Eye (tissue), 1 donor: ENCODE measurements around the gene RIMBP2.
"Not testable (repeated sequence)": the region's sequence is repeated elsewhere in the genome, so short reads cannot be mapped to it uniquely, and the experiment has no call there.

Experiments
- DNase-seq: peaks from one replicate; pipeline ENCODE4 v3.0.0-alpha.2; 2015

The RIMBP2 gene, protein sequence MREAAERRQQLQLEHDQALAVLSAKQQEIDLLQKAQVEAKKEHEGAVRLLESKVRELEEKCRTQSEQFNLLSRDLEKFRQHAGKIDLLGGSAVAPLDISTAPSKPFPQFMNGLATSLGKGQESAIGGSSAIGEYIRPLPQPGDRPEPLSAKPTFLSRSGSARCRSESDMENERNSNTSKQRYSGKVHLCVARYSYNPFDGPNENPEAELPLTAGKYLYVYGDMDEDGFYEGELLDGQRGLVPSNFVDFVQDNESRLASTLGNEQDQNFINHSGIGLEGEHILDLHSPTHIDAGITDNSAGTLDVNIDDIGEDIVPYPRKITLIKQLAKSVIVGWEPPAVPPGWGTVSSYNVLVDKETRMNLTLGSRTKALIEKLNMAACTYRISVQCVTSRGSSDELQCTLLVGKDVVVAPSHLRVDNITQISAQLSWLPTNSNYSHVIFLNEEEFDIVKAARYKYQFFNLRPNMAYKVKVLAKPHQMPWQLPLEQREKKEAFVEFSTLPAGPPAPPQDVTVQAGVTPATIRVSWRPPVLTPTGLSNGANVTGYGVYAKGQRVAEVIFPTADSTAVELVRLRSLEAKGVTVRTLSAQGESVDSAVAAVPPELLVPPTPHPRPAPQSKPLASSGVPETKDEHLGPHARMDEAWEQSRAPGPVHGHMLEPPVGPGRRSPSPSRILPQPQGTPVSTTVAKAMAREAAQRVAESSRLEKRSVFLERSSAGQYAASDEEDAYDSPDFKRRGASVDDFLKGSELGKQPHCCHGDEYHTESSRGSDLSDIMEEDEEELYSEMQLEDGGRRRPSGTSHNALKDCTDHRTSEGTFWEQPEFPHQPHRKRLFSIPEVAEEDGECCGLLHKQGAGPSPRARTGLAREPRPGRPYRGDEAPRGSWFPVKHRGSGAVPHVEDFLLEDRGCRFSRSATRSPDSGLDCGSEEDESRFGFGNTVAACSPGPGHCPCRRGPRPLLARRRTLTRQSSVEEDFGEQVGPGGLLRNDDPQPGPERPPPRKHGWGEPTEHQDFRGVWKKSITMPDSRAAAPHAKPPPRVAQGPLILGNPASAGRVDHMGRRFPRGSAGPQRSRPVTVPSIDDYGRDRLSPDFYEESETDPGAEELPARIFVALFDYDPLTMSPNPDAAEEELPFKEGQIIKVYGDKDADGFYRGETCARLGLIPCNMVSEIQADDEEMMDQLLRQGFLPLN (N-terminal part only)

DNA sequence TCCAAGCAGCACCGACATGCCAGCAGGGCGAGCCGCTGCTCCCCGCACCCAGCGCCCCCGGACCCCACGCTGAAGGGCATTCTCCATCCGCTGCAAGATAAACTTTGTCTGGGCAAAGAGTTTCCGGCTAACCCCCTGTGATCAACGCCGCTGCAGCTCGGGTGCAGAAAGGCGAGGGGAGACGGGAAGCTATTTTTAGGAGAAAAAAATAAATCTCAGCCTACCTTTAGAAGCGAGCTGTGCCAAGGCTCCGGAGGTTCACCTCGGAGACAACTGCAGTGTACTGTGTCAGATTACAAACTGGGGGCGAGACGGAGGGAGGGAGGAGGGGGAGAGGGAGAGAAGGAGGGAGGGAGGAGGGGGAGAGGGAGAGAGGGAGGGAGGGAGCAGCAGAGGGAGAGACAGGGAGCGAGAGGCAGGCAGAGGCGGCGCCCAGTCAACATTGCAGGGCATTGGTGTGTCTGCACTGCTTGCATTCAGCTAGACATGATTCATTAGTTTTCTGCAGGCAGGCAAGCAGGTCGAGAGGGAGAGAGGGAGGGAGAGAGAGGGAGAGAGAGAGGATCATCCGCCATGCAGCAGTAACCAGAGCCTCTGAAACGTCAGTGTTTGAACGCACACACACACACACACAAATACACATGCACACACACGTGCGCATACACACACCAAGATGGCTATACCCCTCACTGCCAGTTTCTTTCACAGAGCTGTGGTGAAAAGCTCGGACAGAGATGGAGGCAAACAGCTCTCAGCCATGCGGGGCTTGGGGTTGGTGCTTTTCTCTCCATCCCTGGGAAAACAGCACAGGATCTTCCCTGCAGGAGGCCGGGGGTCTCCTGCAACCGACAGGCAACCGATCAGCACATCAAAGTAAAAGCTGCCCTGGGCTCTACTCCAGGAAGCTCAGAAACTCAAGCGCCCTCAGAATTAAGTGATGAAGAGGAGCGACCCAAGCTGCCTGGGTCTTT is at the start of gene RIMBP2:
RIMBP2 (minus strand) TSS at position 302 of the 971 bp plus-strand sequence. CDS start 237,286 bp downstream, outside the sequence.
- DNase-seq: peak; percentile 92

DNA sequence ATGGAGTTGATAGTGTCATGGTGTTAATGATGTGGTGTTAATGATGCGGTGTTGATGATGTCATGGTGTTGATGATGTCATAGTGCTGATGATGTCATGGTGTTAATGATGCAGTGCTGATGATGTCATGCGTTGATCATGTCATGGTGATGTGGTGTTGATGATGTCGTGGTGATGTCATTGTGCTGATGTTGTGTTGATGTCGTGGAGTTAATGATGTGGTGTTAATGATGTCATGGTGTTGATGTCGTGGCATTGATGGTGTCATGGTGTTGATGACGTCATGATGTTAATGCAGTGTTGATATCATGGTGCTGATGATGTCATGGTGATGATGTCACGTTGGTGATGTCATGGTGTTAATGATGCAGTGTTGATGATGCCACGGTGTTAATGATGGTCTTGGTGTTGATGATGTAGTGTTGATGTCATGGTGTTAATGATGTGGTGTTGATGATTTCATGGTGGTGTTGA is 49.1 kb upstream of the RIMBP2 start:
- DNase-seq: no peak

DNA sequence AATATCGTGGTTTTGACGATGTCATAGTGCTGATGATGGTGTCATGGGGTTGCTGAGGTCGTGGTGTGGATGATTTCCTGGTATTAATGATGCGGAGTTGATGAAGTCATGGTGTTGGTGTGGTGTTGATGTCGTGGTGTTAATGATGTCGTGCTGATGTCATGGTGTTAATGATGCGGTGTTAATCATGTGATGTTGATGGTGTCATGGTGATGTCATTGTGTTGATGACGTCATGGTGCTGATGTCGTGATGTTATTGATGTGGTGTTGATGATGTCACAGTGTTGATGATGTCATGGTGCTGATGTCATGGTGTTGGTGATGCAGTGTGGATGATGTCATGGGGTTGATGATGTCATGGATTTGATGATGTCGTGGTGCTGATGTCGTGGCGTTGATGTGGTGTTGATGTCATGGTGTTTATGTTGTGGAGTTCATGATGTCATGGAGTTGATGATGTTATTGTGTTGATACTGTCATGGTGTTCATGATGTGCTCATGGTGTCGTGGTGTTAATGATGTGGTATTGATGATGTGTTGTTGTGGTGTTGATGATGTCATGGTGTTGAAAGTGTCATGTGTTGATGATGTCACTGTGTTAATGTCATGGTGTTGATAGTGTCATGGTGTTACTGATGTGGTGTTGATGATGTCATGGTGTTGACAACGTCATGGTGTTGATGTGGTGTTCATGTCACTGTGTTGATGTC is 48.5 kb upstream of the RIMBP2 start:
- peak; percentile 91 for DNase-seq

DNA sequence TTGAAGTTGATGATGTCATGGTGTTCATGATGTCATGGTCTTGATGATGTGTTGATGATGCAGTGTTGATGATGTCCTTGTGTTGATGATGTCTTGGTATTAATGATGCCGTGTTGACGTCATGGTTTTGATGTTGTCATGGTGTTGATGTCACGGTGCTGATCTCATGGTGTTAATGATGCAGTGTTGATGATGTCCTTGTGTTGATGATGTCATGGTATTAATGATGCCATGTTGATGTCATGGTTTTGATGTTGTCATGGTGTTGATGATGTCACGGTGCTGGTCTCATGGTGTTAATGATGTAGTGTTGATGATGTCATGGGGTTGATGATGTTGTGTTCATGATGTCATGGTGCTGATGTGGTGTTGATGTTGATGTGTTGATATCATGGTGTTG is 48.0 kb upstream of the RIMBP2 start:
- peak; percentile 83 for DNase-seq

DNA sequence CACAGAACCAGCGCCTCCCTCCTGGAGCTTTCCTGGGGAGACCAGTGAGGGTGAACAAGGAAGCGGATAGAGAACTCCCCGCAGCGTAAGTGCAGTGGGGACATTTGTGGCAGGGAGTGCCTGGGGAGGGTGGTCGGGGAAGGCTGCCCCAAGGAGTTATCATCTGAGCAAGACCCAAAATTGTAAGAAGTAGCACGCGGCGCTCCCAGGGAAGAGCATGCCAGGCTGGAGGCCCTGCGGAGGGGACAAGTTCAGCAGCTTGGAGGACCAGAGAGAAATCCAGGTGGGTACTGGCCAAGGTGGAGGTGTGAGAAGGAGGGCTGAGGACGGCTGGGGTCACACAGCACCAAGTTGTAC is 46.2 kb upstream of the RIMBP2 start:
- no peak for DNase-seq

DNA sequence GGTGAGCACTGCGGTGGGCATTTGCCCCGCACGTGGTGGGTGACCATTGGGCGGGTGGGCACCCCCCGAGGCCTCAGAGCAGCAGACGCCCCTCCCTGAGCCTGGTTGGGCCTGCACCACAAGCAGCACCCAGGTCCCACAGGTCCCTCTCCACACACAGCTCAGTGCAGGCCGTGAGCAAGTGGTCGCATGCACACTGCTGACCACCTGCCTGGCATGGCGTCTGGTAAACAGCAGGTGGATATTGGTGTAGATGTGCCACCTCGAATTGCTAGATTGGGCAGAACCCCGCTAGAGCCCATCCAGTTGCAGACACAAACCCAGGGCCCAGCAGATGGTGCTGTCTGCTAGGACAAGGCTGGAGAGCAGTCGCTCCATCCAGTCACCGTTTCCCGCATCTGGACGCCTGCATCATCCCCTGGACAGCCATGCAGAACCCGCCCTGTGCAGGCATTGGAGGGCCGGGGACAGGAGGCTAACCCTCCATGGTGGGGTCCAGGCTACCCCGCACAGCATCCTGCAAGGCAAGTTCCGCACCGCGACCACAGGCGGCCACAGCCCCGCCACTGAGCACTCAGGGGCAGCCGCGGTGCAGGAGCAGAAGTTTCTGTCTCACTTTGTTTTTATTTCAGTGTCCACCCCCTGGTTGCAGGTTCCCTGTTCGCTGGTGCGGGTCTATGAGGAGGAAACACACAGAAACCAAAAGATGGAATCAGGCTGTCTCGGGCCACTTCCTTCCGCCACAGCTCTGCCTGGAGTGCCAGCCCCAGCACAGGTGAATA is 45.6 kb upstream of the RIMBP2 start:
- peak; percentile 82 for DNase-seq

DNA sequence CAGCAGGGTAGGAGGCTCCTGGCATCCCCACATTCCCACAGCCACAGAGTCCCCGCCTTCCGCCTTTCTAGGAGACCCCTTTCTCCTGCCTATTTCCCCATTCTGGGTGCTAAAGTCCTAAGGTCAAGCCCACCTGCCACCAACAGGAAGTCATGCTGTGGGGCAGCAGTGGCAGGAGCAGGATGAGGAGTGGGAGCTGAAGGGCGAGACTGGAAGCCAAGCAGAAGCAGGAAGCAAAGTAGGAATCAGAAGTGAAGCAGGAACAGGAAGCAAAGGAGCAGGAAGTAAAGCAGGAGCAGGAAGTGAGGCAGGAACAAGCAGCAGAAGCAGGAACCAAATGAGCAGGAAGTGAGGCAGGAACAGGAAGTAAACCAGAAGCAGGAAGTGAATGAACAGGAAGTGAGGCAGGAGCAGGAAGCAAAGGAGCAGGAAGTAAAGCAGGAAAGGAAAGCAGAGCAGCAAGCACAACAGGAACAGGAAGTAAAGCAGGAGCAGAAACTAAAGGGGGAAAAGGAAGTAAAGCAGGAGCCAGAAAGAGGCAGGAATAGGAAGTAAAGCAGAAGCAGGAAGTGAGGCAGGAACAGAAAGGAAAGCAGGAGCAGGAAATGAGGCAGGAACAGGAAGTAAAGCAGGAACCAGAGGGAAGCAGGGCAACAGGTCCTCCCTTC is 38.3 kb upstream of the RIMBP2 start:
- DNase-seq: no peak

DNA sequence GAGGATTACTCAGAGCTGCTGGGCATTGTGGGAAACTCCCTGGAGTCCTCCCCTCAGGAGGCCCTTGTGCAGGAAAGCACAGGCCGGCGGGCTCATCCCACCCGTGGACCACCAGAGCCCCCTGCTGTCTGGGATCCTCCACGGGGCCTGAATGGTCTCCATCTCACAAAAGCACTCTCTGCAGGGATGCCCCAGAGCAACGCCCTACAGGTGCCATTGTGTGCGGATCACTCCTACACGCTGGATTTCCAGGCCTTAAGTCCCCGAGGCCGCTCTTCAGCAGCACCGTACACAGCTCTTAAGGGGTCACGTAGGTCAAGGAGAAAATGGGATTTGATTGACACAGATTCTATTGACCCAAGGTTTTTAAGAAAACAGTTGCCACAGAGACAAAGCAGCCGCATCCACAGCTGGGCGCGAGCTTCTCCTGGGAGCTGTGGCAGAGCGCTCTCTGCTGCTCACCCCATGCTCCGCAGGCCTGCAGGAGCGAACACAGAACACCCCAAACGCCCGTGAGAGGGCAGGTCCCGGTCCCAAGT is 36.7 kb upstream of the RIMBP2 start:
- DNase-seq: peak; percentile 86

DNA sequence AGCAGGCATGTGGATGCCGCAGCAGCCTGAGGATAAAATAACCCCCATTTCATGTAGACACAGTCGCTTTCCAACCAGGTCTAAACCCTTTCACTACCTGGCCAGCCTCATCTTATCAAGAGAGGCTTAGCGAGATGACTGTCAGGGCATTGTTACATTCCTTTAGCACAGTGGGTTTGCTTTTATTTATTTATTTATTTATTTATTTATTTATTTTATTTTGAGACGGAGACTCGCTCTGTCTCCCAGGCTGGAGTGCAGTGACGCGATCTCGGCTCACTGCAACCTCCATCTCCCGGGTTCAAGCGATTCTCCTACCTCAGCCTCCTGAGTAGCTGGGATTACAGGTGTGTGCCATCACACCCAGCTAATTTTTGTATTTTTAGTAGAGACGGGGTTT is 35.9 kb upstream of the RIMBP2 start:
- DNase-seq: not testable (repeated sequence)

DNA sequence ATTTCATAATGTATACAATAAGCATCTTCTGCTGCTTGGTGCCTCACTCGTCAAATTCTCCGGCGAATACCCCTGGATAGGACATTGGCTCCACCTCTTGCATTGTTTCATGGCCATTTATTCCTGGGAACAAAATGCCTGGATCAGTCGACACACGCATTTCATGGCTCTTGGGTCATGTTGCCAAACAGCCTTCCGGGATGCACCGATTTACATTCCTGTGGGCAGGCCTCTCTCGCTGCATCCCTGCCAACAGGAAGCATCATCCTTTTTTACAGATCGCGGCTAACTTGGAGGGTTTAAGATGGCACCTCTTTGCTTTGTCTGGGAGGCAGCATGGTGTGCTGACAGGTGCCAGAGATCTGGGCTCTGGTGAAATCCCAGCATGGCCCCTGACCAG is 32.7 kb upstream of the RIMBP2 start:
- no peak for DNase-seq

DNA sequence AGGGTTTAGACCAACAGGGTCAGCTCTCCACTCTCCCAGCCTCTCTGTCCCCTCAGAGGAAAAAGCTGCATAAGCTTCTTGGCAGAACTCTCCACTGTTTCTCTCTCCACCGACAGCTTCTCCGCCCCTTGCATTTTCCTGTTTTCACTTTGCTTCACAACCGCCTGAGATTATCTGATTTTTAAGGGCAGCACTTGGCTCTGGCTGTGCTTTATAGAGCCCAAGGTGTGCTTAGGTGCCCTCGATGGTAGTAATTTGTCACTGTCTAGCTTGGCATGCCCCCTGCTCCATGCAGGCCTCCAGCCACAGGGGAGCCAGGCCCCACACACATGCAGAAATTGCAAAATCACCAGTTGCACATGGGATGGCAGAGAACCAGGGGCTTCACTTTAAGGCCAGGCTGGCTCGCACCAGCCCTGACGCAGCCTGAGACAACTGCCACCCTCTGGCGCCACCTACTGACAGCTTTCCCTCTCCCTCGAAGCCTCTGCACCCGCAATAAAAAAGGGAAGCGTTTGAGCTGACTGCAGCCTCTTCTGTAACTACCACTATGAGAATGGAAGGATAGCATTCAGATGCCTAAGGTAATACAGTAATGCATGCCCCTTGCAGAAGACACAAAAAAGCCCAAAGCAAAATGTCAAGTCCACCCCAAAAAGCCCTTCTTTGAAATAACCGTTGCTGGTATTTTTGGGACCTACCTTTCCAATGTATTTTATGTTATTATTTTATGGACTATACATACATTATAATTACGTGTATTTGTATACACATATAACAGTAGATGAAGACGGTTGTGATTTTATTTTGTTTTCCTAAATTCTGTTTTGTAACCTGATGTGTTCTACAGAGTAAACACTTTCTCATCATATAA is 32.0 kb upstream of the RIMBP2 start:
- peak; percentile 95 for DNase-seq

DNA sequence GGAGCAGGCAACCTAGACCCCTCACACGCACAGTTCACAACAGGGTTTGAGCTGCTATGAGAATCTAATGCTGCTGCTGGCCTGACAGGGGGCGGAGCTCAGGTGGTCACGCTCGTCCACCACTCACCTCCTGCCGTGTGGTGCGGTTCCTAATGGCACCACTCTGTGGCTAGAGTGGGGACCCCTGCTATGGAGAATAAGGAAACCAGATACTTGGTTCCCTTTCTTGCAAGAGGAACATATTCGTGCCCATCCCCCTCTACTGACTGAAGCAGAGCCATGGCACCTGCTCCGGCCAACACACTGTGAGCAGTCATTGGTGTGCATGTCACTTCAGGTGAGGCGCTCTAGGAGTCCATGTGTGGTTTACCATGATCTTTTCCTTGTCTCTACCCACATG is 30.4 kb upstream of the RIMBP2 start:
- DNase-seq: no peak

DNA sequence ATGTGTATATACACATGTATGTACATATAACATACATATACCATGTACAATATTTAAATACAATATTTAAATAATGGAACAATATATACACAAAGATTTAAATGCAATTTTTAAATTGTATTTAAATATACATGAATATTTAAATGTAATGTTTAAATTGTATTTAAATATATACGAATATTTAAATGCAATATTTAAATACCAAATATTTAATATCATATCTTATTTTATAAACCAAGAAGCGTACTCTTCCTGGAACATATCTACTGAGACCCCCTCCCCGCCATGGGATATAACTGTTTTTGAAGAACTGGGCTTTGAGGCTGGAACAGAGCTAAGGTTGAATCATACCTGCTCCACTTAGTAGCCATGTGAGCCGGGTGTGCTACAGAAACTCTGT is 29.8 kb upstream of the RIMBP2 start:
- DNase-seq: no peak

DNA sequence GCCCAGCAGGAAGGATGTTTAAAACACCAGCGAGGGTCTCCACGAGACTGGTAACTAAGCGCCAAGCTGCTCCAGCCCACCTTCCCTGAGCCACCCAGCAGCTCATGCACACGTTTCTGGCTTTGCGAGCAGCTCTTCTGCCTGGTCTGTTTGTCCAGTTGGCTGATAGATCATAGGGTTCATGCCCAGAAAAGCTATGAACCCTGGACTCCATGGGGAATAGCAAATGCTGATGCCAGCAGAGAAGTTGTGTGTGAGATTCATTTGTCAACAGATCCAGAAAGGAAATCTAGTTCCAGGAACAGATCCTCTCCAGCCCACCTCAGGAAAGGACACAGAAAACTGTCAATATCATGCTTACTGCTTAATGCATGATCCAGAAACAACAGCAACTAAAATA is 28.2 kb upstream of the RIMBP2 start:
- DNase-seq: no peak

DNA sequence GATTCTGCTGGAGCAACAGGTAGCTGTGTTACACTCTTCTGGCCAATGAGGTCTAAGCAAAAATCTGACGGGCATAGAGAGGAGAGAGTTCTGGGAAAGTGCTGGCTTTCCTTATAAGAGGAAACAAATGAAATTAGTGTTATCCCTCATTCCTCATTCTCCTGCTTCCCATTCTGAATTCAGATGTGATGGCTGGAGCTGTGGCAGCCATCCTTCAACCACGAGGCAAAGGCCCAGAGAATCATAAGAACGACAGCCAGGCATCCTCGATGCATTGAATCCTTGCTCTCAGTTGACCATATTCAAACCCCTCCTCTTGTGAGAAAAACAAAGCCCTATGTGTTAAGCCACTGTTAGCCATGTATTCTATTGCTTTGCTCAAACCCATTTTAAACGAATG is 27.5 kb upstream of the RIMBP2 start:
- no peak for DNase-seq

DNA sequence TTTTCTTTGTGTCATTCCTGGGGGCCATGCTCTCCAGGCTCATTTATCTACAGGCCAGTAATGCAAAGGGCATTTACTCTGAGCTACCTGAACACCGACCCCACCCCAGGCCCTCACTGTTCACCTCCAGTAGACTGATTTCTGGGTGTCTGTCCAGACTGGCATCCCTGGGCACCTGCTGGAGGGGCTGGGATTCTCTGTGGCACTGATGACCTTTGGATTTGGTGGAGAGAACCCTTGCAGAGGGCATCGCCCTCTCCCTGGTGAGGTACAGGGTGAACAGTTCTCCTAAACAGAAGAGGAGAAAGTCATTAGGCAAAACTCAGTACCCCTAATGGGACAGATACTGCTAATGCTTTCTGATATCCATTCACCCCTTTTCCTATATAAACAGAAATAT is 27.1 kb upstream of the RIMBP2 start:
- DNase-seq: no peak

DNA sequence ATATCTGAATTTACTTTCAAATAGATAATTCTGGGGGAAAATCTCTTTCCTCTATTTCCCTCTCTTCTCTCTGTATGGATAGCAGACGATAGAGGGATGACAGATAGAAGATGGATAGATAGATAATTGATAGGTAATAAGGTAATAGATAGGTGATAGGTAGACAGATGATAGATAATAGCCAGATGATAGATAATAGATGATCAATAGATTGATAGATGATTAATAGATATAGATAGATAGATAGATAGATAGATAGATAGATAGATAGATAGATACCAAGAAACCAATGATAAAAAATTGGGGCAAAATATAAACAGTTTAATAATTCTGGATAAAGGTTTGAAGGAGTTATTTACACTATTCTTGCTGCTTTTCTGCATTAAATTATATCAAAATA is 26.6 kb upstream of the RIMBP2 start:
- no peak for DNase-seq

DNA sequence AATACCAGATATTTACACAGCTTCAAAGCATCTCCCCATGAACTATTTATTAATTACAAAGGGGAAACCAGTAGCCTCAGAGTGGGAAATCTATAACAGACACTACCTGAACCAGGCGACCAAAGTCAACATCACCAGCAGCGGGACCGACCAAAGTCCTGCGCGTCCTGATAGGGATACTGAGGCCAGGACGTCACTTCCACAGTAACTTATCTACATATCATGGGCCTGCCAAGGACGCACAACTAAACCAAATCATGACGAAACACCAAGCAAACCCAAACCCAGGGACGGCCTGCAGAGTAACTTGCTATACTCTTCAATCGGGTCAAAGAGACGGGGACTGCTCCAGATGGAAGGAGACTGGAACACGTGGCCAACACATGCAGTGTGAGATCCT is 26.0 kb upstream of the RIMBP2 start:
- no peak for DNase-seq

DNA sequence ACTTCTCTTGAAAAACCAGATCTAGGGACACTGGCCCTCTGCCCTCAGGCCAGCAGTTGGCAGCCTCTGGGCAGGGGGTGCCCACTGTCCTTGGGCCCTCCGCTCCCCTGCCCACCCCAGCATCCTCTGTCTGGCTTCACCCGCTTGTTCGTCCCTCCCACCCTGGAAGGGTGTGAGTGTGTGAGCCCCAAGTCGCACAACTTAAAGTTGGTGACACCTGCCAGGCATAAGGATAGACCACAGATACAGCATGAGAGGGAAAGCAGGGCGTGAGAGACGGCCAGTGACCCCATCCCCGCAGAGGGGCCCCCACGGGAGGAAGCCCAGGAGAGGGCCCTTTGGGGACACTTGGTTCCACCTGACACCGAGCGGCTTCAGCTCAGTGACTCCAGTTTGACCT is 23.5 kb upstream of the RIMBP2 start:
- DNase-seq: no peak
